ENCODE results near the gene MUC4. TPM values are rescaled to one million over a fixed set of nuclear protein-coding genes. Genes with fewer than 3 reads are reported as not detected.
"Not testable (repeated sequence)": the region's sequence is repeated elsewhere in the genome, so short reads cannot be mapped to it uniquely, and the experiment has no call there.

MUC4 gene
- total RNA-seq, 2 donors from 2014 or later, result 0.35 to 2.3 TPM

GRCh38 chr3:195818301-195818700 is 6.6 kb upstream of the MUC4 start:
- Histone ChIP-seq H3K27ac (ENCODE audit: low read depth, low read length) (no peak overlapping the region), H3K36me3 (ENCODE audit: control insufficient read depth, insufficient read depth, low read length) (no peaks in the 10 kb centered on the region), H3K4me3 (ENCODE audit: low read length) (no peak overlapping the region), H3K9ac (ENCODE audit: extremely low read depth, low read length, poor library complexity, severe bottlenecking) (no peak overlapping the region), H3K4me1 (ENCODE audit: control insufficient read depth, insufficient read depth, low read length) (no peaks in the 10 kb centered on the region), H3K27me3 (ENCODE audit: control insufficient read depth, insufficient read depth, low read length, poor library complexity, severe bottlenecking) (no peaks in the 10 kb centered on the region), H3K9me3 (ENCODE audit: control insufficient read depth, low read length) (no peaks in the 10 kb centered on the region)
- Mint-ChIP-seq H3K9me3 (no peaks in the 10 kb centered on the region), H3K27me3 (ENCODE audit: insufficient read depth) (no peaks in the 10 kb centered on the region), H3K4me3 (no peak overlapping the region), H3K36me3 (ENCODE audit: low read depth) (no peaks in the 10 kb centered on the region), H3K27ac (no peak overlapping the region), H3K4me1 (peaks cover 8% of the 10 kb centered on the region)
- no peak for TF ChIP-seq CTCF (conservative IDR thresholded peaks at IDR 0.05)
- DNase-seq, result peak; percentile 29
- WGBS, 2 experiments (ENCODE audit: insufficient coverage in 1 of 2, insufficient read length in 1 of 2), result 92 to 96% methylated on average over 16 to 21 of the region's 21 CpGs

- H3K9ac ChIP-seq (ENCODE audit: extremely low read depth, low read length, poor library complexity, severe bottlenecking), result no peak overlapping the region
- WGBS, 2 experiments (ENCODE audit: insufficient coverage in 1 of 2, insufficient read length in 1 of 2), result 91% methylated on average over 14 to 17 of the region's 17 CpGs
- H3K4me1 Mint-ChIP-seq, result peaks cover 6% of the 10 kb centered on the region
- no peaks in the 10 kb centered on the region for H3K9me3 ChIP-seq (ENCODE audit: control insufficient read depth, low read length)
- H3K27ac ChIP-seq (ENCODE audit: low read depth, low read length), result no peak overlapping the region
- peak; percentile 38 for DNase-seq
- H3K4me3 Mint-ChIP-seq, result no peak overlapping the region
- H3K36me3 ChIP-seq (ENCODE audit: control insufficient read depth, insufficient read depth, low read length), result no peaks in the 10 kb centered on the region
- H3K4me3 ChIP-seq (ENCODE audit: low read length), result no peak overlapping the region
- H3K27me3 ChIP-seq (ENCODE audit: control insufficient read depth, insufficient read depth, low read length, poor library complexity, severe bottlenecking), result no peaks in the 10 kb centered on the region
- H3K9me3 Mint-ChIP-seq, result no peaks in the 10 kb centered on the region
- H3K27me3 Mint-ChIP-seq (ENCODE audit: insufficient read depth), result peaks cover under 1% of the 10 kb centered on the region
- no peaks in the 10 kb centered on the region for H3K36me3 Mint-ChIP-seq (ENCODE audit: low read depth)
- no peak for TF ChIP-seq CTCF (conservative IDR thresholded peaks at IDR 0.05)
- no peak overlapping the region for H3K27ac Mint-ChIP-seq
- no peaks in the 10 kb centered on the region for H3K4me1 ChIP-seq (ENCODE audit: control insufficient read depth, insufficient read depth, low read length)
Measured at GRCh38 chr3:195817578-195818135, 5.9 kb upstream of the MUC4 start.

GRCh38 chr3:195816276-195816913 is 4.7 kb upstream of the MUC4 start:
- not testable (repeated sequence) for H3K9me3 Mint-ChIP-seq; DNase-seq; H3K9ac ChIP-seq (ENCODE audit: extremely low read depth, low read length, poor library complexity, severe bottlenecking); H3K4me3 Mint-ChIP-seq; H3K4me1 Mint-ChIP-seq; H3K27me3 Mint-ChIP-seq (ENCODE audit: insufficient read depth); H3K36me3 ChIP-seq (ENCODE audit: control insufficient read depth, insufficient read depth, low read length); H3K9me3 ChIP-seq (ENCODE audit: control insufficient read depth, low read length); H3K27ac ChIP-seq (ENCODE audit: low read depth, low read length); H3K4me1 ChIP-seq (ENCODE audit: control insufficient read depth, insufficient read depth, low read length); H3K27me3 ChIP-seq (ENCODE audit: control insufficient read depth, insufficient read depth, low read length, poor library complexity, severe bottlenecking); H3K4me3 ChIP-seq (ENCODE audit: low read length); H3K27ac Mint-ChIP-seq; H3K36me3 Mint-ChIP-seq (ENCODE audit: low read depth)
- 93% methylated on average over 20 of the region's 23 CpGs; no CpG with 5 or more reads in 1 of the 2 experiments for WGBS, 2 experiments (ENCODE audit: insufficient coverage in 1 of 2, insufficient read length in 1 of 2)
